ENCODE results near the gene QDPR.

The QDPR gene

GRCh38 chr4:17528551-17529165 lies 16.8 kb upstream of the QDPR start:
- no peak for DNase-seq (ENCODE audit: low read depth in 2 of 2)

DNA sequence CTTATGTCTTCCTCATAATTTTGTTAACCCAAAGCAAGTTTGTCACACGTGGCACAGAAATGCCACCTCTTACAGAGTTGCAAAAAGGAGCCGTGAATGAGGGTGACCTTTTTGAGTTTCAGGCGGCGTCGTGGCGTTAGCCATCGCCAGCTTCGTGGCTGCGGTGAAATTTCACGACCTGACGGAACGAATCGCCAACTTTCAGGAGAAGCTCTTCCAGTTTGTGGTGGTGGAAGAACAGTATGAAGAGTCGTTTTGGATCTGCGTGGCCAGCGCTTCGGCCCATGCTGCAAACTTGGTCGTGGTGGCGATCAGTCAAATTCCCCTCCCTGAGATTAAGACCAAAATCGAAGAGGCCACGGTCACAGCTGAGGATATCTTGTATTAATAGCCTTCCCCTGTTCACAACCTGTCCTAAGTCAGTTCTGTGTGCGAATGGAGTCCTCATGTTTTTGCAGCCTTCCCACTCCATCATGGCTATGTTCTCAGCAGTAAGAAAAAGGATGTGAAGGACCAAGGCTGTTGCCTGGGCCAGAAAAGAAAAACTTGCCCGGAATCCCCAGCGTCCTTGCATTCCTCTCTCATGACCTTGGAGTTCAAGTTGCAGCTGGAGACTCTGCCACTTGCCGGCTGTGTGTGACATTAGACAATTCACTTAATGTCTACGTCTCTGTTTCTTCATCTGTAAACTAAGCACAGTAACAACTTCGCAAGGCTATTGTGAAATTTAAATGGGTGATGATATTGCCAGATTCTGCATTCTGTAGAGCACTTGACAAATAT lies 15.0 kb upstream of the QDPR start:
- no peak for DNase-seq (ENCODE audit: low read depth in 2 of 2)

- DNase-seq (ENCODE audit: low read depth in 2 of 2): no peak
These were observed 11.8 kb upstream of the QDPR start for GRCh38 chr4:17523662-17524061.

GRCh38 chr4:17521595-17521994 lies 9.7 kb upstream of the QDPR start:
- no peak for DNase-seq (ENCODE audit: low read depth in 2 of 2)

DNA sequence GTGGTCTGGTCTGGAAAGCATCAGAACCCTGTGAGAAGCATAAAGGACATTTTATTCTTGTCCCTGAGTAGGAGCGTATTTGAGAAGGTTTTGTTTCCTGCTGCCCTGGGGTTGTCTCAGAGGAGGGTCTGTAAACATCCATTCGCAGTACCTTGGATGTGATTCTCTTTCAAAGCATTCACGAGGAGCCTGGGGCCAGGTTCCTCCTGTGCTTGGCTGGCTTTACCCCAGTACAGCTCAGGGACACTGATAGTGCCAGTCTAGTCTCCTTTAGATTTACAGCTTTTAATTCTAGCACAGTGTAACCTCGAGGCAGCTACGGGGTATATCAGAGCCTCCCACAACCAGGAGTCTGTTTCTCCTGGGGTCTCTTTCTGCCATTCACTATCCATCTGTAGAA lies 5.8 kb upstream of the QDPR start:
- DNase-seq (ENCODE audit: low read depth in 2 of 2): no peak

- DNase-seq (ENCODE audit: low read depth in 2 of 2): no peak
These were observed 5.1 kb upstream of the QDPR start for GRCh38 chr4:17516980-17517379.

DNA sequence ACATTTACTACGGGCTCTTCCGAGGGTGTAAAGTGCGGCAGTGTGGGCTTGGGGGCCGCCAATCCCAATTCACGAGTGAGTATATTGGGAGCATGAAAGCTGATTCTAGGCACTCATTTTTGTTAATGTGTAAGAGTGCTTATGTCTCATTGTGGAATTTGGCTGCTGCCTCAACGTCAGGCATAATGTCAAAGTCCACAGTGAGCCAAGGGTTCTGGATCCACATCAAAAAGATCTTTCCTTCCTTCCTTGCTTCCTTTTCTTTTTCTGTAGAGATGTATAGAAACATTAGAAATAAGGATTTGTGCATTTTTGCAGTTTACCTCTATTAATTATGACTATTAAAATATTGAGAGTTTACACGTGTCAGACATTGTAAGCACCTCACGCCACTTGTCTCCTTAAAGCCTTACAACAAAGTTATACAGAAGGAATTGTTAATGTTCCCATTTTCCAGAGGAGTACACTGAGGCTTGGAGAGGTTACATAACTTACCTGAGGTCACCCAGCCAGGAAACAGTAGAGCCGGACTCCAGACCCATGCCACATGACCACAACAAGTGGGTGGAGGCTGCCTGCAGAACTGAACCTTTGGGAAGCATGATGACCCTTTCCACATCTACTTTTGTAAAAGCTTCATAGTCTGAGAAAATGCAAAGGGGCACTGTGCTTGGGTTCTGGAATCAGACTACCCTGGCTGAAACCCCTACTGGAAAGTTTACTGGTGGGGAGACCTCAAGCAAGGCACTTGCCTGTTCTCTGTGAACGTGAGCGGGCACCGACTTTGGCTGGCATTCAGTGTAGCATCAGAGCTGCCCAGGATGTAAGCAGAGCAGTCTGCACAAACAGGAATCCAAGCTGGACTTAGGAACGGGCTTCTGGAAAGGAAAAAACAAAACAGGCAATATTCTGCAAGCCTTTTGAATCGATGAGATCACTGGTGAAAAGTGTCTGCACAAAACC lies 3.8 kb upstream of the QDPR start:
- DNase-seq (ENCODE audit: low read depth in 2 of 2): no peak

GRCh38 chr4:17514865-17515264 lies 3.0 kb upstream of the QDPR start, which contains the start of gene CLRN2:
Gene CLRN2 (plus strand): TSS chr4:17515165. CDS start chr4:17515267, 102 bp downstream.
- no peak for DNase-seq (ENCODE audit: low read depth in 2 of 2)

DNA sequence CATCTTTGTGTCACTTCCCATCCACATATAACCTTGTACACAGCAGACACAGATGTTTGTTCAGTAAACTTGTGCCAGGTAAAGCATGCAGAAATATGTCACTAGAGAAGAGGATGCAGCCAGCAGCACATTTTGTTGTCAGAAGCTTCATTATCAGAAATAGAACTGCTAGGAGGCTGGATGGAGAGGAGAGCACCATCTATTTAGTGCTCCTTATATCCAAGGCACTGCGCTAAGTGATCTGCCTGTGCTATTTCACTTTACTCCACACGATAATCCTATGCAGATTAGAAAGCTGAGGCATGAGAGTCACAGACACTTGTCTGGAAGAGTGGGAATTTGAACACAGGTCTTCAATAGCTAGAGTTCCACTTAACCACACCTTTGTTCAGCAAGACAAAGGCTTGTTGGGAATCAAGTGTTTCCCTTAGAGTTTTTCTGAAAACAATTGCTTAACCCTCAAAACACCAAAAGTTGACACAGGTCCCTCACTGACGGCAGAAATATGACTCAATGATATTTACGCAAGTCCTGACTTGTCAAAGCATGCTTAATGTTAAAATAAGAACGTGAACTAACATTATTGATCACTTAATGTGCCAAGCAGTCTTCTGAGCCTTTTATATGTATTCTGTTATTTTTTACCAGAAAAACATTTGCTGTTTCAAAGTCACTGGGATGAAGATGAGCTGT lies 1.2 kb upstream of the QDPR start:
- DNase-seq (ENCODE audit: low read depth in 2 of 2): no peak

DNA sequence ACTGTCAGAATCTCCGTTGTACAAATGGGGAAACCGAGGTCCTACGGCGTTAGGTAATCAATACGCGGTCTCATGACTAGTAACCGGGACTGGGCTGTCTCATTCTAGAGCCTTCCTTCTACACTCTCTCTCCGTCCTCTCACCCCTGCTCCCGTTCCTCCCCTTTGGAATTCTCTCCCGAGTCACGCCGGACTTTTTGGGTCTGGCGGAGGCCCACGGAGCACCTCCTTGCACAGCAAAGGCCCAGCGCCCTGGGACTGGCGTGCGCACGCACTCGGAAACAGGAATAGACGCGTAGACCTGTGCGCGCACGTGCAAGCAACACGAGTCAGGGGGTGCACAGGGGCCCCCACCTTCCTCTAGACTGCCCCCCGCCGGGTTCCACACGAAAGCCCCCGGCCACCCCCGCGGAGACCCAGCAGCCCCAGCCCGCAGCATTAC lies 361 bp downstream of the QDPR start:
- DNase-seq (ENCODE audit: low read depth in 2 of 2): peak; percentile 37 to 49

DNA sequence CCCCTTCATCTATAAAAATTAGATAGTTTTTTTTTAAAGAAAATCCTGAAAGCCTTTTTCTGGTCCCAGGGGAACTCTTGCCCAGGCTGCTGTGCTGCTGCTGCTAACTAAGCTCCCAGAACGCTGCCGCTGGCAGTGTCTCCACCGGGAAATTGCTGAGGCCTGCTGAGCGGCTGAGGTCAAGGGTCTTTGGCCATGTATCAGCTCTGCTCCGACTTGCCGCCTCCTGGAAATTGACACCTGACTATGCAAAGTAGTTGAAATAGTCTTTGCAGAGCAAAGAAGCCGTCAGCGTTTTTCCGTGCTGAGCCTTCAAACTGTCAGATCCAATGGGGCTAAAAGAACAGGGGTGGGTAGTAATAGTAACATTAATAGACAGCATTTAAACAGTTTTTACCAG lies 839 bp downstream of the QDPR start:
- DNase-seq (ENCODE audit: low read depth in 2 of 2): no peak

DNA sequence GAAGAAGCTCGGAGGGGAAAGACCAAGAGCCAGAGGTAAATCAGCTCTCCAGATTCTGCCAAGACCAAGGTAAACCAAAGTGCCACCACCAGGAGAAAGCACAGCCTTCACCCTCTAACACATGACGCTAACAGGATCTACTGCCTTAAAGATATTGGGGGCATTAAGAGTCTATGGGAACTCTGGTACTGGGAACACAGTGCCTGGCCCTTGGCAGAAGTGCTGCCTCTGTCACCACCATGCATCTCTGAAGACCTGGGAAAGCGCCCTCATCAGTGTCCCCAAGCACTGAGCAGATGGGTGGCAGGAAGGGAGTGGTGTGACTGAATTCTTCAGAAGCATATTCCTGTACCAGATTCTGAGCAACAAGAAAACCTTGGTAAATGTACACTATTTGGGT lies 1.3 kb downstream of the QDPR start:
- DNase-seq (ENCODE audit: low read depth in 2 of 2): no peak

DNA sequence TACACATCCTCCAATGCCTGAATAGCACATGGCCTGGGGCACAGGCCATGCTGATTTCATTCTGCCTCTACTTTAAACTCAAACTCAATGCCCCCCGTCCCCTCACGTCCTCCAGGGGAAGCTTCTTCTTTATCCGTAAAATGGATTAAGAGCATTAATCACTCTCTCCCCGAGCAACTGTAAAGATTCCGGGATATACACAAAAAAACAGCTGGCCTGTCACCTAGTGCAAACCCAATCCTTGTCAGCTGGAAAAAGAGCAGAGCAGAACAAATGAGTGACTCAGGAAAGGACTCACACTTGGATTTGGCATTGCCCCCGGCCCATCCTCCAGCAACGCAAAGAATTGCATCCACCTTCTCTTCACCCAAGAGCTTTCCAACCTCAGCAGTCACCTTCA lies 7.8 kb downstream of the QDPR start:
- no peak for DNase-seq (ENCODE audit: low read depth in 2 of 2)

GRCh38 chr4:17502756-17503155 lies 9.1 kb downstream of the QDPR start:
- no peak for DNase-seq (ENCODE audit: low read depth in 2 of 2)

DNA sequence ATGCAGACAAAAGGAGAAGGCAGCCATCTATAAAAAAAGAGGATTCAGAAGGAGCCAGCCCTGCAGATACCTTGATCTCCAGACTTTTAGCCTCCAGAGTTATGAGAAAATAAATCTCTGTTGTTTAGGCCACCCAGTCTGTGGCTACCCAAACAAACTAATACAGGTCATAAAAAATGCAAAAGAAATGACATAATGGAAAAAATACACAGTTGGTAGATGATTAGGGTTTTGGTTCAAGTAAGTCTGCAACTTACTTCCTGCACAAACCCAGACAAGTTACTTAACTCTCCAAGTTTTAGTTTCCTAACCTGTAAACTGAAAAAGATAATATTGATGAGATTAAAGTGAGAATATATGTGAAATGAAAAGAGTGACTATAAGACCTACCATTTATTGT lies 11.3 kb downstream of the QDPR start:
- DNase-seq (ENCODE audit: low read depth in 2 of 2): no peak

GRCh38 chr4:17497890-17498523 lies 13.9 kb downstream of the QDPR start:
- DNase-seq (ENCODE audit: low read depth in 2 of 2): no peak

GRCh38 chr4:17494258-17495190 lies 17.4 kb downstream of the QDPR start:
- no peak for DNase-seq (ENCODE audit: low read depth in 2 of 2)

DNA sequence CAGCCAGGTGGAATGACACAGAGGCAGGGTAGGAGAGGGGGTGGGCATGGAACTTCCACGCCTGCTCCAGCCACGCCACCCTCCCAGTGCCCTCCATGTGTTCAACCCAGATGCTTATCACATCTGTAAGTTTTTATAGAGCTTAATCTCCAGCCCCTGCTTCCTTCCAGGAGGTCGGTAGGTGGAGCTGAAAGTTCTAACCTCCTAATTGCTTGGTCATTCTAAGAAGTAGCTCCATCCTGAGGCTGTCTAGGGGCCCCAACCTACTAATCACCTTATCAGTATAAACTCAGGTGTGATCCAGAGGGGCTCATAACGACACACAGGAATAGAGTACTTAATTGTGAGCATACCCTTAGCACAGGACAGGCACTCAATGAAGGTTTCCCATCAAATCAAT lies 18.3 kb downstream of the QDPR start:
- no peak for DNase-seq (ENCODE audit: low read depth in 2 of 2)

- DNase-seq (ENCODE audit: low read depth in 2 of 2): no peak
These were observed 19.0 kb downstream of the QDPR start for GRCh38 chr4:17492876-17493275.
